ENCODE measurements around the gene SMCP.

SMCP gene

GRCh38 chr1:152878042-152878441 lies at the start of gene SMCP:
SMCP (plus strand) TSS chr1:152878322; CDS start chr1:152884423, 6,101 bp downstream.
- no peak for DNase-seq

DNA sequence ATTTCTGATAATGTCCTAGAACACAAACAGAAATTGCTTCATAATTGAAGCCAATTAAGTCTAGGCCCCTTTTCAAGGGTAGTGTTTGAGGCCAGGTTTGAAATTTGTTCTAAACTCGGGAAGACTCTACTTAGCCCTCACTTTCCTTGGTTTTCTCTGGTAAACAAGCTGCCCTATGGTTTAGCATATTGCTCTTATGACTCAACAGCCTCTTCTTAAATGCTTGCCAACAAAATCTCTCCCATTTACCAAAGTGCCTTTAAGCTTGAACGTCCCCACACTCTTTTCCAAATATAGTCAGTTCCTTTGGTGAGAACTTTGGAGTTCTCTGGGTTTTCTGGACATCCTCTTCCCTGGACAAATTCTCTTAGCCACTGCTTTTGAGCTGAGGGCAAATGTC lies 41.3 kb upstream of the SMCP start:
- DNase-seq, result no peak

GRCh38 chr1:152842556-152842955 lies 35.6 kb upstream of the SMCP start, which contains the start of gene LCE6A:
LCE6A (plus strand) TSS chr1:152842856; CDS start chr1:152843521, 665 bp downstream.
- DNase-seq, result no peak

- no peak for DNase-seq
These were observed 22.5 kb upstream of the SMCP start for GRCh38 chr1:152855661-152856060.

DNA sequence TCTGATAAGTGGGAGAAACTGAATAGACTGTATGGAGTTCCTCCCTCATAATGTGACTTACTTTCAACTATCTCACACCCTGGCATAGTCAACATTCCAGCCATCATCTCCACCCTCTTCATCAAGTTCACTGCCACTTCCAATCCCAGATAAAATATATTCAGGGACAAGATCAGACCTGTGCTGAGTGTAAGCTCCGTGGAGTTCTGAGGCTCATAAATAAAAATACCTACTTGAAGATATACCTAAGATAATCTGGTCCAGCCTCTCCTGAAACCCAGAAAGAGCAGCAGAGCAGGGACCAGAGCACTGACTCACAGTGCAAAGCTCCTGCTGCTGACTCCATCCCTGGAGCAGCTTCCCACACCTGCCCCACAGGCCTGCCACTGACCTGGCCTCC lies 20.1 kb upstream of the SMCP start:
- DNase-seq, result no peak

GRCh38 chr1:152859696-152860095 lies 18.4 kb upstream of the SMCP start, which contains the start of gene LCE7A:
LCE7A (plus strand) TSS chr1:152859996; CDS start chr1:152860698, 702 bp downstream.
- DNase-seq, result no peak

- DNase-seq, result no peak
These were observed 18.0 kb upstream of the SMCP start for GRCh38 chr1:152860129-152860528.

DNA sequence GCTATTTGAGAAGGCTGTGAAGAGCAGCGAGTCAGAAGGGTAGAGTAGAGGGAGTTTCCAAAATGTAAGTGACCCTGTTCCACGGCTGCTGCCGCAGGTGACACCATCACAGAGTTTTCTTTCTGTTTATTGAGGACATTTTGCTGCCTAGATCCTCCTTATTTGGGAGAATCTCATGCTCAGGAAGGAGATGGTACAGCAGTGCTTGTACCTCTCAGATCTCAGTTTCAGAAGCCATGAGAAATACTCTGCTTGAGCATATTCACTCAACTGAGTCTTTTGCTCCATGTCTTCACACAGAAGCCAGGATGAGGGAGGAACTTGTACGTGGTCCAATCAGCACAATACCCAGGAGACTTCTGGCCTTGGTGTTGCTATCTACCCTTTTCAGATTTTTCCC lies 16.7 kb upstream of the SMCP start:
- no peak for DNase-seq

DNA sequence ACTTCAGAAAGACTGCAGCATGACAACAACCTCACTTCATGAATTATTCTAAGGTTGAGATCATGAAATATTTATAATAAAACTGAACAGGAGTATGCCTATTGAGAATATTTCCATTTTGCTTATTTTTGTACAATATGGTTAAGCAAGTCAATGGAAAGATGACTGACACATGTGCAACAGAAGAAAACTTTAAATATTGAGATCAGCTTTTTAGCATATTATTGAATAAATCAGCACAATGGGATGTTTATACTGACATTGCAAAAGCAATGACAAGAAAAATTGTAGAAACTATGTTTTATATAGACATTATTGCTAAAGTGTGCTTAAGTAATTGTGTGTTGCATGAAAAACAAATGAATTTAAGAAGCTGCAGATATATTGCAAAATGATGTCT lies 13.7 kb upstream of the SMCP start:
- DNase-seq, result no peak

DNA sequence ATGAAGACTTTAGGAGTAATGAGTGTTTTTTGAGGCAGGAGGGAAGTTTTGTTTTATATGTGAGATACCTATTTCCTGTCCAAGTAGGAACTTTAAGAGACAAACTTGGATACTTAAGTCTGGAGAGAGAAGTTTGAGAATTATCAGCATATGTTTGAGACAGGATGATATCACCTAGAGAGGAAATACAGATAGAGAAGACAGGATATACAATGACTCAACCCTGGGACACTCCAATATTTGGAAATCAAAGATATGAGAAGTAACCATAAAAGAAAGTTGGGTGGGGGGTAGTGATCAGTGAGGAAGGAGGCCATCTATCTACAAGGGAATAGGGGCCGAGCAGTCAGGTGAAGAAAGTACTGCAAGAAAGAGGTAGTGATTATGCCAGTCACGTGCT lies 11.8 kb upstream of the SMCP start:
- DNase-seq, result no peak

DNA sequence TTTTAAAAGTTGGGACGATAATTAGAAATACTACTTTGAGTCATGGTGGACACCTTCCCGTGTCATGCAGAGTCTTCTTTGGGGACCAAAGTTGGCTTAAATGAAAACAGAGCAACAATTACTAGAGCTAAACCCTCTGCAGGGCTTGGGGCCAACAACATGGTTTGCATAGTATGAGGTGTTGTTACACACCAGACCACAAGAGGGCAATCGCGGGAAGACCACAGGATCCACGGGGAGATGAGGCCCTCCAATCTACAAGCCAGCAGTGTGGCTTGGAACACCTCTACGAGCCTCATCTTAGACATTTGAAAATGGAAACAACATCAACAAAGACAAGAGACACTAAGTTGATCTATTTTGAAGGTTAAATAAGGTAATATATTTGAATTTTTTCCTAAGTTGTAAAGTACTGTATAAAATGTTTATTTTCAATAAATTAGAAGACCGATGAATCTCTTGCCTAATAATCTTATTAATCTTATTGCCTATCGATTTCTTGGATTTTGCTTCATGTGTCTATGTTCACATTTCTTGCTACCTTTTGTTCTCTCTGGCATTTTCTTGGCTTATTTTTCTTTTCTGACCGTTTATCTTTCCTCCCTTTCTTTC lies 8.2 kb upstream of the SMCP start:
- DNase-seq, result peak; percentile 11

- no peak for DNase-seq
These were observed 7.0 kb upstream of the SMCP start for GRCh38 chr1:152870831-152871730.

- no peak for DNase-seq
These were observed 6.4 kb upstream of the SMCP start for GRCh38 chr1:152871731-152872126.

- DNase-seq, result no peak
These were observed 4.6 kb upstream of the SMCP start for GRCh38 chr1:152873495-152873894.

GRCh38 chr1:152876827-152877226 lies 1.3 kb upstream of the SMCP start:
- no peak for DNase-seq

DNA sequence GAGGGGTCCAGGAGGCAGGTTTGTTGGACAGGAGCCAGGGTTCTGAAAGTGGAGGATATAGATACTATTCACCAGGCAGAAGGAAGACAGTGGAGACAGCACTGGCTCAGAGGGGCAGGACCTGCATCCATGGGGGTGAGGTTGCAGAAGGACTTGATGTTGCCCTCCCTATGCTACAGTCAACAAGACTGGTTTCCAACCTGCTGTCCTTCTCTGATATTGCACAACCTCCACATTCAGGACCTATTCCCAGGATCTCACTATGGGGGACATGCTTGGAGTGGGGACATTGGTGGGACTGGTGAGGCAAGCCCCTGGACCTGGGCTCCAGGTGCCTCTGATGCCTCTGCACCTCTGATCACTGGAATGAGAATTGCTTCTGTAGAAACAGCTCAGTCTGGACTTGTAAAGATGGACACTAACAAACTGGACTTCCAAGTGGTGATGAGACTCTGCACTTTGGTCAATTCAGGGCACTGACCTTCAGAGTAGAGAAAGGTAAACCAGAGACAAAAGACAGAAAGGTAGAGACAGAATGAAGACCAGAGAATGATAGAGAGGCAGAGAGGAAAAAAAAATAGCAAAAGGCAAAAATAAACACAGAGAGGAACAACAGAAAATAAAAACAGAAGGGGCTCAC lies 1.6 kb downstream of the SMCP start:
- no peak for DNase-seq

DNA sequence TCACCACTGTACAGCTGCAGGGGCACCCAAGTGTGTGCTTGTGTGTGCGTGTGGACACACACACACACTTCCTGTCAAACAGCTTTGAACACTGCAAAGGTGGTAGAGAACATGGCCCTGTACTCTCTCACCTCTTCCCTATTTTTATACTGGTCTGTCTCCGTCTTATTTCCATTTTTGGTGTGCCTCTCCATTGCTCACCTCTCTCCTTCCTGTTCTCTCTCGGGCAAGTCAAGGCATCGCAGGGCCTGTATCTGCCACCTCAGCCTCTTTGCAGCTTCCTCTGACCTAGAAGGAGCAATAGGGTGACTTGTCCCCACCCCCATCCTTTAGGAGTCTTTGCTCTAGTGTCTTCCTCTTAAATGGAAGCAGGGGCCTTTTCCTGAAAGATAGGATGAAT lies 2.2 kb downstream of the SMCP start:
- DNase-seq, result no peak

DNA sequence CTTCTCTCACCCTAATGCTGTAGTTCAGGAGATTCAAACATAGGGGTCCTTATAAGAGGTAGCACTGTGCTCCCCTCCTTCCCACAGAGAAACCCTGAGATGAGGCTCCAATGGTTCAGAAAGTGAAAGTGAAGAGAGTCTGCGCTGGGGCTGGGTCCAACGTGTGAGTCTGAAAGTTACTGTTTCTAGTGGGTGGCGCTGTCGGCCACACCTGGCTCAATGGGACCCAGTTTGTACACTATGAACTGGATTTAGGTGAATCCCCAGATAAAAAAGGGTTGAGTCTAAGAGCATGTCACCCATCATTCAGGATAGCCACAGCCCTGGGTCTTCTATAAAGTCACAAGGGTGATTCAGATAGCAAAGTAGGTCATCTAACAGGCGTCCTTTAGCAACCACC lies 2.8 kb downstream of the SMCP start:
- no peak for DNase-seq

- DNase-seq, result no peak
These were observed 6.0 kb downstream of the SMCP start for GRCh38 chr1:152884085-152884484.

- DNase-seq, result no peak
These were observed 6.4 kb downstream of the SMCP start for GRCh38 chr1:152884506-152884905.

- DNase-seq, result no peak
These were observed 7.0 kb downstream of the SMCP start for GRCh38 chr1:152884966-152885624.

DNA sequence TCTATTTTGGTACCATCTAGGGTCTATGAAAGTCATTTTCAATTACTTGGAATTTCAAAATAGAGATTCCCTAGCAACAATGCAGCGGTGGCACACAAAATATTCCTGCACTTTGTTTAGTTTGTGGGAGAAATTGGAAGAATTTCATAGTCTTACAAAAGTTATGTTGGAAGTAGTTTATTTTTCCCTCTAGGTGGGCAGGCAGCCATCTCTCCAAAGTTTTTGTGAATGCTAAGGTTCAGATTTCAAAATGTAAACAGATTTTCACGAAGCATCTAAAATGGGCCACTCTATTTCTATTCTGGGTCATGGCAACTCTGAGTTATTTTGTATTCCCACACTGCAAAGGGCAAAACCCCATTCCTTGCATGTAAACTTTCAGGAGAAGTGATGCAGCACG lies 8.0 kb downstream of the SMCP start:
- no peak for DNase-seq

- DNase-seq, result no peak
These were observed 8.8 kb downstream of the SMCP start for GRCh38 chr1:152886758-152887409.
